GM23338 (cell line): ENCODE measurements around the gene PCED1A. TPM values are rescaled to one million over a fixed set of nuclear protein-coding genes. Genes with fewer than 3 reads are reported as not detected.

ENCODE experiments used
- ATAC-seq: fragments of 200-7000 bp; cut with Tn5 transposase; 3 replicates; pipeline ENCODE4 v1.9.1; 2020
- DNase-seq: peaks from one replicate; pipeline ENCODE4 v3.0.0-alpha.2; 2015; ENCODE audit warnings: low spot score
- H2AFZ ChIP-seq: fragments of 200-600 bp; sonication (generic); 2 replicates; pipeline ENCODE4 v1.8.0; 2016; ENCODE audit warnings: antibody characterized with exemption, mild to moderate bottlenecking, moderate library complexity
- H3F3A ChIP-seq: fragments of 200-600 bp; sonication (generic); replicated peaks from 2 replicates; pipeline ENCODE4 v1.8.0; 2017; ENCODE audit warnings: antibody characterized with exemption, mixed run types, low read depth
- H3K27ac ChIP-seq: fragments of 200-600 bp; sonication (generic); 2 replicates; pipeline ENCODE4 v1.6.1; 2016; ENCODE audit warnings: low read depth
- H3K27me3 ChIP-seq: fragments of 200-600 bp; sonication (generic); 2 replicates; pipeline ENCODE4 v1.8.0; 2016; ENCODE audit warnings: mild to moderate bottlenecking, mixed run types, moderate library complexity; ENCODE audit not compliant: insufficient read depth
- H3K36me3 ChIP-seq: fragments of 200-600 bp; sonication (generic); 2 replicates; pipeline ENCODE4 v1.8.0; 2016; ENCODE audit warnings: mild to moderate bottlenecking; ENCODE audit not compliant: insufficient read depth
- H3K4me1 ChIP-seq: fragments of 200-600 bp; sonication (generic); 2 replicates; pipeline ENCODE4 v1.8.0; 2016; ENCODE audit warnings: mild to moderate bottlenecking, moderate library complexity; ENCODE audit not compliant: insufficient read depth
- H3K4me2 ChIP-seq: fragments of 200-600 bp; sonication (generic); 2 replicates; pipeline ENCODE4 v1.7.1; 2017; ENCODE audit warnings: mixed run types
- H3K4me3 ChIP-seq: fragments of 200-600 bp; sonication (generic); 2 replicates; pipeline ENCODE4 v1.6.1; 2016; ENCODE audit warnings: mixed run types
- H3K79me2 ChIP-seq: fragments of 200-600 bp; sonication (generic); replicated peaks from 2 replicates; pipeline ENCODE4 v1.8.0; 2017; ENCODE audit warnings: mild to moderate bottlenecking; ENCODE audit not compliant: insufficient read depth
- H3K9me2 ChIP-seq: fragments of 200-600 bp; sonication (generic); 2 replicates; pipeline ENCODE4 v1.8.0; 2017; ENCODE audit not compliant: insufficient read depth
- H4K20me1 ChIP-seq: fragments of 200-600 bp; sonication (generic); replicated peaks from 2 replicates; pipeline ENCODE4 v1.8.0; 2017; ENCODE audit warnings: mild to moderate bottlenecking; ENCODE audit not compliant: insufficient read depth
- H3K27ac Mint-ChIP-seq: 2 replicates; pipeline ENCODE4 v1.8.0; 2020; ENCODE audit warnings: inconsistent platforms, mild to moderate bottlenecking, moderate library complexity, mixed read lengths
- H3K27me3 Mint-ChIP-seq: 3 replicates; pipeline ENCODE4 v1.8.0; 2022; ENCODE audit warnings: low read depth, mild to moderate bottlenecking, moderate library complexity, mixed read lengths, inconsistent platforms; ENCODE audit not compliant: insufficient read depth, poor library complexity
- H3K36me3 Mint-ChIP-seq: 3 replicates; pipeline ENCODE4 v1.8.0; 2021; ENCODE audit warnings: low read depth, mild to moderate bottlenecking, inconsistent platforms, moderate library complexity, mixed read lengths
- H3K4me1 Mint-ChIP-seq: 3 replicates; pipeline ENCODE4 v1.8.0; 2020; ENCODE audit warnings: mild to moderate bottlenecking, inconsistent platforms, mixed read lengths
- H3K4me3 Mint-ChIP-seq: 3 replicates; pipeline ENCODE4 v1.8.0; 2021; ENCODE audit warnings: moderate library complexity, mild to moderate bottlenecking, inconsistent platforms, mixed read lengths
- H3K9me3 Mint-ChIP-seq: 3 replicates; pipeline ENCODE4 v1.8.0; 2020; ENCODE audit warnings: moderate library complexity, mild to moderate bottlenecking, inconsistent platforms, mixed read lengths
- CREB1 ChIP-seq: fragments of 250-450 bp; sonication (Bioruptor Pico); IDR thresholded peaks from 2 replicates; pipeline ENCODE4 v1.5.0; 2020; ENCODE audit warnings: low read depth, mild to moderate bottlenecking, moderate library complexity
- EZH2phosphoT487 ChIP-seq: fragments of 200-600 bp; sonication (generic); IDR thresholded peaks from one replicate; pipeline ENCODE4 v1.8.1; 2018; ENCODE audit warnings: antibody characterized with exemption; ENCODE audit not compliant: unreplicated experiment
- NANOG ChIP-seq: IDR thresholded peaks from 2 replicates; pipeline ENCODE4 v1.6.1; 2016; ENCODE audit warnings: antibody characterized with exemption, borderline replicate concordance
- STAT1 ChIP-seq: IDR thresholded peaks from one replicate; pipeline ENCODE4 v1.6.1; 2016; ENCODE audit warnings: antibody characterized with exemption; ENCODE audit not compliant: unreplicated experiment
- ZNF114 ChIP-seq: fragments of 250-450 bp; sonication (Bioruptor Pico); IDR thresholded peaks from 2 replicates; pipeline ENCODE4 v1.5.0; 2020; ENCODE audit warnings: mild to moderate bottlenecking, moderate library complexity
- ZNF331 ChIP-seq: fragments of 250-450 bp; sonication (Bioruptor Pico); IDR thresholded peaks from 2 replicates; pipeline ENCODE4 v1.5.0; 2020; ENCODE audit warnings: low read depth, mild to moderate bottlenecking, moderate library complexity
- polyA plus RNA-seq: library from polyadenylated mRNA; unstranded; fragments of >200 nt; fragmentation: Nextera tagmentation; extraction: Ambion mirVana; gene quantifications from 2 replicates; pipeline ENCODE4 v1.2.1, GENCODE V29; 2016
- total RNA-seq: library from RNA; depleted of rRNA; stranded (reverse); fragments of >200 nt; shearing (Covaris generic); gene quantifications from 2 replicates; pipeline ENCODE4 v1.2.3, GENCODE V29; 2014
- TF ChIP-seq, protein P1 (sequence below), 2 experiments: fragments of 200-600 bp in 1 of 2; sonication (generic) in 1 of 2; conservative IDR thresholded peaks; 2 replicates each; pipeline versions ENCODE4 v1.5.1 to v1.6.1; 2016 to 2017; ENCODE audit warnings: antibody characterized with exemption in 2 of 2, low read depth in 2 of 2, mild to moderate bottlenecking in 2 of 2, moderate library complexity in 1 of 2
- TF ChIP-seq, protein P2 (sequence below): IDR thresholded peaks from 2 replicates; pipeline ENCODE4 v1.6.1; 2016; ENCODE audit warnings: antibody characterized with exemption
- TF ChIP-seq, protein P3 (sequence below): fragments of 250-450 bp; sonication (Bioruptor Pico); IDR thresholded peaks from 2 replicates; pipeline ENCODE4 v1.5.0; 2020; ENCODE audit warnings: mild to moderate bottlenecking, moderate library complexity

PCED1A gene
- total and polyA plus RNA-seq, 2 experiments from 2014 or later: 5.0 to 8.9 TPM

DNA sequence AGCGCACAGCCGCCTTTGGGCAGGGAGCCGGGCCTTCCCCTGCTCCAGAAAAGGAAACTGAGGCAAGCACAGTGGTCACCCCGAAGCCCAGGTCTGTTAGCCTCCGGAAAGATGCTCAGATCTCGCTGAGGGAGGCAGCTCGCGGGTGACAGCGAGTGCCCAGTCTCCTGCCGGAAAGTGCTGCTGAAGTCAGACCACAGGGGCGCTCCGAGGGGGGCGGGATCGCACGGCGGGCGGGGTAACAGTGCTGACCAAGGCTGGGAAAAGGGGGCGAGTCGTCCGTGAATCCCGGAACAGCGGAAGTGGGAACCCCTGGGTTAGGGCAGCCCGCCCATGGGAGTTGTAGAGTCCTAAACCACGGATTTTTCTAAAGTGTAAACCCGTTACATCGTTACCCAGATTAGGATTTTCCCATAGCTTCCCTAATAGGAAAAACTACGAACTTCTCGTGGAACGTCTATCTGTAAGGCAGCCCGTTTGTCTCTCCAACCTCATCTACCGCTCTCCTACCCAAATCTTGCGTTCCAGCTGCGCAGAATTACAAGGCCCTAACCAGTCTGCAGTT, 594 bp upstream of the PCED1A start:
- Histone ChIP-seq H3K4me3 (peak overlapping the region; percentile 80), H3K27ac (no peak overlapping the region), H3K9me2 (no peaks in the 10 kb centered on the region), H2AFZ (peak overlapping the region; percentile 80), H3K4me2 (peak overlapping the region; percentile 92), H3K79me2 (no peaks in the 10 kb centered on the region), H3K4me1 (no peaks in the 10 kb centered on the region), H4K20me1 (no peaks in the 10 kb centered on the region), H3F3A (no peaks in the 10 kb centered on the region), H3K27me3 (peaks cover 22% of the 10 kb centered on the region), H3K36me3 (no peaks in the 10 kb centered on the region)
- H3K27ac Mint-ChIP-seq: no peak overlapping the region
- TF ChIP-seq CREB1 (CRISPR knock-in tag) (no peak), EZH2phosphoT487 (no peak), STAT1 (no peak), ZNF331 (CRISPR knock-in tag) (no peak), ZNF114 (no peak), NANOG (no peak)
- TF ChIP-seq, protein P1, sequence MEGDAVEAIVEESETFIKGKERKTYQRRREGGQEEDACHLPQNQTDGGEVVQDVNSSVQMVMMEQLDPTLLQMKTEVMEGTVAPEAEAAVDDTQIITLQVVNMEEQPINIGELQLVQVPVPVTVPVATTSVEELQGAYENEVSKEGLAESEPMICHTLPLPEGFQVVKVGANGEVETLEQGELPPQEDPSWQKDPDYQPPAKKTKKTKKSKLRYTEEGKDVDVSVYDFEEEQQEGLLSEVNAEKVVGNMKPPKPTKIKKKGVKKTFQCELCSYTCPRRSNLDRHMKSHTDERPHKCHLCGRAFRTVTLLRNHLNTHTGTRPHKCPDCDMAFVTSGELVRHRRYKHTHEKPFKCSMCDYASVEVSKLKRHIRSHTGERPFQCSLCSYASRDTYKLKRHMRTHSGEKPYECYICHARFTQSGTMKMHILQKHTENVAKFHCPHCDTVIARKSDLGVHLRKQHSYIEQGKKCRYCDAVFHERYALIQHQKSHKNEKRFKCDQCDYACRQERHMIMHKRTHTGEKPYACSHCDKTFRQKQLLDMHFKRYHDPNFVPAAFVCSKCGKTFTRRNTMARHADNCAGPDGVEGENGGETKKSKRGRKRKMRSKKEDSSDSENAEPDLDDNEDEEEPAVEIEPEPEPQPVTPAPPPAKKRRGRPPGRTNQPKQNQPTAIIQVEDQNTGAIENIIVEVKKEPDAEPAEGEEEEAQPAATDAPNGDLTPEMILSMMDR (conservative IDR thresholded peaks at IDR 0.05; ENCODE audit: low read depth in 2 of 2): no peak
- TF ChIP-seq, protein P2, sequence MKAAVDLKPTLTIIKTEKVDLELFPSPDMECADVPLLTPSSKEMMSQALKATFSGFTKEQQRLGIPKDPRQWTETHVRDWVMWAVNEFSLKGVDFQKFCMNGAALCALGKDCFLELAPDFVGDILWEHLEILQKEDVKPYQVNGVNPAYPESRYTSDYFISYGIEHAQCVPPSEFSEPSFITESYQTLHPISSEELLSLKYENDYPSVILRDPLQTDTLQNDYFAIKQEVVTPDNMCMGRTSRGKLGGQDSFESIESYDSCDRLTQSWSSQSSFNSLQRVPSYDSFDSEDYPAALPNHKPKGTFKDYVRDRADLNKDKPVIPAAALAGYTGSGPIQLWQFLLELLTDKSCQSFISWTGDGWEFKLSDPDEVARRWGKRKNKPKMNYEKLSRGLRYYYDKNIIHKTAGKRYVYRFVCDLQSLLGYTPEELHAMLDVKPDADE: no peak
- TF ChIP-seq, protein P3, sequence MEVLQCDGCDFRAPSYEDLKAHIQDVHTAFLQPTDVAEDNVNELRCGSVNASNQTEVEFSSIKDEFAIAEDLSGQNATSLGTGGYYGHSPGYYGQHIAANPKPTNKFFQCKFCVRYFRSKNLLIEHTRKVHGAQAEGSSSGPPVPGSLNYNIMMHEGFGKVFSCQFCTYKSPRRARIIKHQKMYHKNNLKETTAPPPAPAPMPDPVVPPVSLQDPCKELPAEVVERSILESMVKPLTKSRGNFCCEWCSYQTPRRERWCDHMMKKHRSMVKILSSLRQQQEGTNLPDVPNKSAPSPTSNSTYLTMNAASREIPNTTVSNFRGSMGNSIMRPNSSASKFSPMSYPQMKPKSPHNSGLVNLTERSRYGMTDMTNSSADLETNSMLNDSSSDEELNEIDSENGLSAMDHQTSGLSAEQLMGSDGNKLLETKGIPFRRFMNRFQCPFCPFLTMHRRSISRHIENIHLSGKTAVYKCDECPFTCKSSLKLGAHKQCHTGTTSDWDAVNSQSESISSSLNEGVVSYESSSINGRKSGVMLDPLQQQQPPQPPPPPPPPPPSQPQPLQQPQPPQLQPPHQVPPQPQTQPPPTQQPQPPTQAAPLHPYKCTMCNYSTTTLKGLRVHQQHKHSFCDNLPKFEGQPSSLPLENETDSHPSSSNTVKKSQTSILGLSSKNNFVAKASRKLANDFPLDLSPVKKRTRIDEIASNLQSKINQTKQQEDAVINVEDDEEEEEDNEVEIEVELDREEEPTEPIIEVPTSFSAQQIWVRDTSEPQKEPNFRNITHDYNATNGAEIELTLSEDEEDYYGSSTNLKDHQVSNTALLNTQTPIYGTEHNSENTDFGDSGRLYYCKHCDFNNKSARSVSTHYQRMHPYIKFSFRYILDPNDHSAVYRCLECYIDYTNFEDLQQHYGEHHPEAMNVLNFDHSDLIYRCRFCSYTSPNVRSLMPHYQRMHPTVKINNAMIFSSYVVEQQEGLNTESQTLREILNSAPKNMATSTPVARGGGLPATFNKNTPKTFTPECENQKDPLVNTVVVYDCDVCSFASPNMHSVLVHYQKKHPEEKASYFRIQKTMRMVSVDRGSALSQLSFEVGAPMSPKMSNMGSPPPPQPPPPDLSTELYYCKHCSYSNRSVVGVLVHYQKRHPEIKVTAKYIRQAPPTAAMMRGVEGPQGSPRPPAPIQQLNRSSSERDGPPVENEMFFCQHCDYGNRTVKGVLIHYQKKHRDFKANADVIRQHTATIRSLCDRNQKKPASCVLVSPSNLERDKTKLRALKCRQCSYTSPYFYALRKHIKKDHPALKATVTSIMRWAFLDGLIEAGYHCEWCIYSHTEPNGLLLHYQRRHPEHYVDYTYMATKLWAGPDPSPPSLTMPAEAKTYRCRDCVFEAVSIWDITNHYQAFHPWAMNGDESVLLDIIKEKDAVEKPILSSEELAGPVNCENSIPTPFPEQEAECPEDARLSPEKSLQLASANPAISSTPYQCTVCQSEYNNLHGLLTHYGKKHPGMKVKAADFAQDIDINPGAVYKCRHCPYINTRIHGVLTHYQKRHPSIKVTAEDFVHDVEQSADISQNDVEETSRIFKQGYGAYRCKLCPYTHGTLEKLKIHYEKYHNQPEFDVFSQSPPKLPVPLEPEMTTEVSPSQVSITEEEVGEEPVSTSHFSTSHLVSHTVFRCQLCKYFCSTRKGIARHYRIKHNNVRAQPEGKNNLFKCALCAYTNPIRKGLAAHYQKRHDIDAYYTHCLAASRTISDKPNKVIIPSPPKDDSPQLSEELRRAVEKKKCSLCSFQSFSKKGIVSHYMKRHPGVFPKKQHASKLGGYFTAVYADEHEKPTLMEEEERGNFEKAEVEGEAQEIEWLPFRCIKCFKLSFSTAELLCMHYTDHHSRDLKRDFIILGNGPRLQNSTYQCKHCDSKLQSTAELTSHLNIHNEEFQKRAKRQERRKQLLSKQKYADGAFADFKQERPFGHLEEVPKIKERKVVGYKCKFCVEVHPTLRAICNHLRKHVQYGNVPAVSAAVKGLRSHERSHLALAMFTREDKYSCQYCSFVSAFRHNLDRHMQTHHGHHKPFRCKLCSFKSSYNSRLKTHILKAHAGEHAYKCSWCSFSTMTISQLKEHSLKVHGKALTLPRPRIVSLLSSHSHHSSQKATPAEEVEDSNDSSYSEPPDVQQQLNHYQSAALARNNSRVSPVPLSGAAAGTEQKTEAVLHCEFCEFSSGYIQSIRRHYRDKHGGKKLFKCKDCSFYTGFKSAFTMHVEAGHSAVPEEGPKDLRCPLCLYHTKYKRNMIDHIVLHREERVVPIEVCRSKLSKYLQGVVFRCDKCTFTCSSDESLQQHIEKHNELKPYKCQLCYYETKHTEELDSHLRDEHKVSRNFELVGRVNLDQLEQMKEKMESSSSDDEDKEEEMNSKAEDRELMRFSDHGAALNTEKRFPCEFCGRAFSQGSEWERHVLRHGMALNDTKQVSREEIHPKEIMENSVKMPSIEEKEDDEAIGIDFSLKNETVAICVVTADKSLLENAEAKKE (CRISPR knock-in tag): no peak
- peaks cover 5% of the 10 kb centered on the region for H3K4me1 Mint-ChIP-seq
- DNase-seq (peak; percentile 65), ATAC-seq (peak; percentile 56)
- peak overlapping the region; percentile 79 for H3K4me3 Mint-ChIP-seq
- peaks cover 4% of the 10 kb centered on the region for H3K36me3 Mint-ChIP-seq
- H3K9me3 Mint-ChIP-seq: peaks cover 5% of the 10 kb centered on the region; the same call in 2 of the 3 replicates
- peaks cover 23% of the 10 kb centered on the region for H3K27me3 Mint-ChIP-seq
